GM21619 (cell line): Measurements from ENCODE around the gene NTN4.
"Not testable (repeated sequence)": the region's sequence is repeated elsewhere in the genome, so short reads cannot be mapped to it uniquely, and the experiment has no call there.

Source experiments
- ATAC-seq: cut with Tn5 transposase; IDR thresholded peaks from one replicate; pipeline ENCODE4 v1.9.1; 2021; ENCODE audit not compliant: unreplicated experiment

Gene NTN4

DNA sequence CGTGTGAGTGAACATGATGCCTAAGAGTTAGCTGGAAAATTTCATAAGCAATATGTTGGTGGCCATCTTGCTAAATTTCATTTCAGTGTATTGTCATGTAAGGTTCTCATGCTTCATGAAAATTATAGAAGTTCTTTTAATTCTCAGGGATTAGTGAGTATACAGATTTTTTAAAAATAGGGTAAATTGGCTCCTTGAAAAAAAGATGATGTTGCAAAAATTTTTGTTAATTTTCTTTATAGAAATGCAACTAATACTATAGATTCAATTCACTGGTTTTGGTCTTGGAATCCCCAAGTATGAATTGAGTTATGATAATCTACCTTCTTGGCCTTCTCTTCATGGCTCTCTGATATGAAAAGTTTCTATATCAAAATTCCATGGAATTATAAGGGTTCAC is 75.4 kb downstream of the NTN4 start:
- ATAC-seq, result no peak

DNA sequence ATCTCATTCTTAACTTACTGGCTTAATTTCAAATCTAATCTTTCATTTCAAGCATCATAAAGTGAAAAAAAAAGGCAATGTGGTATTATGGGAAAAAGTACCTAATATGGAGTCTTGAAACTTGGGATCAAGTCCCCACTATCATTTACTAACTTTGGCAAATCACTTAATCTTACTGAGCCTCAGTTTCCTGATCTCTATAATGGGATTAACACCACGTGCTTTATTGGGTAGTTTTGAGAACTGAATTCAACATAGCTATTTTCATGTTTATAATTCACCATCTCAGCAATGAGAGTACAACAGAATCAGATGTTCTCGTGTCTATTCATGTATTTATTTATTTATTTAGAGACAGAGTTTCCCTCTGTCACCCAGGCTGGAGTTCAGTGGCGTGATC is 78.3 kb downstream of the NTN4 start:
- no peak for ATAC-seq

DNA sequence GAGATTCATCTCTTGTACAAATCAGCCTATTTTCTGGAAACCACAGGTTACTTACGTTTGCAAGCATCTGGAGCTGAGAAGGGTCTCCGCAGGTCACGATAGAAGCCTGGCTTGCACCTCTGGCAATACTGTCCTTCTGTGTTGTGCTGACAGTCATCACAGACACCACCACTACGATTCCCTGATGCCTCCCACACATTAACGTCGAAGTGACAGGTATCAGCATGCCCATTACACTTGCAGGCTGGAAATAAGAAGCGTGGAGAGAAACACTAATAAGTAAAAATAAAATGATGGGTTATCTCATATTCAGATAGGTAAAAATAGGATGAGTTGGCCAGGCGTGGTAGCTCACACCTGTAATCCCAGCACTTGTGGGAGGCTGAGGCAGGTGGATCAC is 80.2 kb downstream of the NTN4 start:
- ATAC-seq, result no peak

DNA sequence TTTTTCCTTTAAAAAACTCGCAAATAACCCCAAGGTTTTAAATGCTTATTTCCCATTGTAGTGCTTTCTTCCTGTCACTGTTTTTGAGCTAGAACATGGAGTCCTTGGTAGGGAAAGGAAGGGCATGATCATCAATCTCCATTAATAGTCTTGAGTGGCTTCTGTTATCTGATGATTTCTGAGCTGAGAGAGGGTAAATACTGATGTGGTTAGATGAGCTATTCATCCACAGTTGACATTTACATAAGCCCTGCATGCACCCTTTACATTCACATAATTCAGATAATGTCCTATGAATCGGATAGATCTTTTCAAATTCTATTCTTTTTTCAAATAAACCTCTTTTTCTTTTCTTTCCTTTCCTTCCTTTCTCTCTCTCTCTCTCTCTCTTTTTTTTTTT is 81.4 kb downstream of the NTN4 start:
- ATAC-seq, result no peak

DNA sequence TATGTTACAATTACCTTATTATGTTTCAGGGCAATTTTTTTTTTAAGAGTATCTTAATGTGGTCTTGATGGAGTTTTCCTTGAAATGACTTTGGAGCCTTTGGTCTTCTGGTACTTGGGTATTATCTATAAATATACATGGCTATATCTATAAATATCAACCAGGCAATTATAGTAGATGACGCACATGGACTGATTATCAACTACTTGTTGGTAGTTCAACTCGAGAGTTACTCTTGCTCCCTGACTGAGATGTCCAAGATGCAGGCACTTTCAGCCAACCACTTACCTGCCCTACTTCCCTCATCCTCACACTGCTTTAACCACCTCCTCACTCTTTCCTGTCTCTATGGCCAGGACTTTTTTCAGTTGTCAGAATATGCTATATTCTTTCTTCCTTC is 85.4 kb downstream of the NTN4 start:
- ATAC-seq, result no peak

DNA sequence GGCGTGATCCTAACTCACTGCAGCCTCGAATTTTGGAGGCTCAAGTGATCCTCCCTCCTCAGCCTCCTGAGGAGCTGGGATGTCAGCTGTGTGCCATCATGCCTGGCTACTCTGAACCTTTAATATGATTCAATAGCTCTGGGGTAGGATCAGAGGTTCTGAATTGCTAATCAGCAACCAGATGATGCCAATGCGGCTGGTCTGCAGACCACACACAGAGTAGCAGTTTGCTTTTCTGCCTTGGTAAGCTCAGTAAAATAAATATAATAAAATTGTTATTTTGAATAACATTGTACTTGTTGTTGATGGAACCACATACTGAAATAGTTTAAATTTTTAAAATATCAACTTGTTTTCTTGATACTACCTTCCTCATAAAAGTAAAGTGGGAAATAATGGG is 86.6 kb downstream of the NTN4 start:
- no peak for ATAC-seq

DNA sequence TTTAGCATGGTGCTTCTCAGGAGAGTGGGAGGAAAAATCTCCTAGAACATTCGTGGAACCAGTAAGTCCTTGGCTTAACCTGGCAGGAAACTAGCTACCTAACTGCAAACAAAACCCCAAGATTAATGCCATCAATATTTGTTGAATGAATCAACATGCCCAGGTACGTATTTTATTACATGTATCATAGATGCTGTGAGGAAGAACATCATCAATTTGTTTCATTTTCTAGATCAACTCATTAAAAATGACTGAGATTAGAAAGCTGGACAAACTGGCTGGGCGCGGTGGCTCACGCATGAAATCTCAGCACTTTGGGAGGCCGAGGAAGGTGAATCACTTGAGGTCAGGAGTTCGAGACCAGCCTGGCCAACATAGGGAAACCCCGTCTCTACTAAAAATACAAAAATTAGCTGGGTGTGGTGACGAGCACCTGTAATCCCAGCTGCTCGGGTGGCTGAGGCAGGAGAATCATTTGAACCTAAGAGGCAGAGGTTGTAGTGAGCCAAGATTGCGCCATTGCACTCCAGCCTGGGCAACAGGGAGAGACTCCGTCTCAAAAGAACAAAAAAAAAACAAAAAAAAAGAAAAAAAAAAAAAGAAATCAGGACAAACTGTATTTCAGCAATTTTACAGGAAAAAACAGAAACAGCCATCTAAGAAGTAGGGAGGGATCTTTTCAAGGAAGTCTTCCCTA is 88.7 kb downstream of the NTN4 start:
- no peak for ATAC-seq

DNA sequence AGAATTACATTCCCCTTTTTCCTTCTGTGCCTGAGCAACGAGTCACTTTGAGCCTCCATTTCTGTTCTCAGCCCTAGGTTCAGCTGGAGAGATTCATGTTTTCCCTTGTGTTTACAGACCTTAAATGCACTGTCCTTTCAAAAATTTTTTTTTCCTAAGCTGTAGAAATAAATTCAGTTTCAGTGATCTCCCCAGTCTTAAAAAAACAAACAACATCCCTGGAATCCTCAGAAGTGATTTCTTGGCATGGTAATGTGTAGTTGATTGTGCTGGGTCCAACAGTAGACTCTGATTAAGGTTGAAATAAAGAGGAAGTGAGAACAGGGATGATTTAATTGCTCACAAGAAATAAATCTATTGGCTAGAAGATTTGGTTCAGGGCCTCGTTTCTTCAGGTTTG is 89.3 kb downstream of the NTN4 start:
- no peak for ATAC-seq

DNA sequence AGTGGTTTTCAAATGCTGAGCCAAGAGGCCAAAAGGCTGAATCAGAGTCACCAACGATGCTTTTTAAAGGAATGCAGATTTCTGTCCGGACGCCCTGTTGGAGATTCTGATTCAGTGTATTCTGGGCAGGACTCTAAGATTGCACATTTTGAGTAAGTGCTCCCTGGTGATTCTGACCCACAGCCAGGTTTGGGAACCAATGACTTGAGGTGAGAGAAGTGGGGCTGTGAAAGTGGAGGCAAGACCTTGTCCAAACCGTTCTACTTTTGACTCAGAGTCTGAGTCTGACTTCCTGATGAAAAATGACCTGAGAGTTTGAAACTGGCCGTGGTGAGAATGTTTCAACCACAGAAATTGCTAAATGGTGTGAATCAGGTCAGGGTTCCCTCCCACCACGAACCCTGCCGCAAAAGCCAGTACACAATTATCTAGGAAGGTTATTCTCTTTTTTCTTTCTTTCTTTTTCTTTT is 90.2 kb downstream of the NTN4 start:
- peak; percentile 98 for ATAC-seq

DNA sequence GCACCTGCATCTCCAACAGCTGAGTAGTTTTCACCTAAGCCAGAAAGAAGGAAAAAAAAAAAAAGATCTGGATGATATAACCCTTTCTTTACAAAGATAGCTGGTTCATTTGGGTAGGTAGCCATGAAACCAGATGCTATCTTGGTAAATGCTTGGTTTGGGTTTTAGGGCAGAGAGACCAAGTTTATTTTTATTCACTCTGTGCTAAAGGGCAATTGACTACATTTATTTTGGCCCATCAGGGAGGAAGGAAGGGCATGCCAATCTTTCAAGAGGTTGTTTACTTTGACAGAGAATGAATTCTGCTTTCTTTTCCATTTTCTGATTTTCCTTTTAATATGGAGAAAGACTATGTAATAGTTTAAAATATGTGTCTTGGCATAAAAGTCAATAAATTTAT is 91.0 kb downstream of the NTN4 start:
- no peak for ATAC-seq

DNA sequence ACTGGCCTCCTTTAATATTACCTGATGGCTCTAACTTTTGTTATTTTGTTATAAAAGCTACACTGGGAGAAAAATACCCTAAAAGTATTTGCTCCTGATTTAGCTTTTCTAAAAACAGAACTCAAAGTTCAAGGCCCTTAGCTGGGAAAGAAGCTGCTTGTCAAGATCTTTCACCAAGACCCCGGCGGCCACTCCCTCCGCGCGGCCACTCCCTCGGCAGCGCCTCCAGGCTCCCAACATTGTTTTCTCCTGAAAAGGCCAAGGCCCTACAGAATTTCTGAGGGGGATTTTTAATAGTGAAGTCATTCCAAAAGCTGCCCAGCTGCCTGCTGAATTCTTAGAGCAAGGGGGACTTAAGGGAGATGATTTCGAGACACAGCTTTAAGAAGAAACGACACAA is 96.4 kb downstream of the NTN4 start:
- ATAC-seq, result no peak

DNA sequence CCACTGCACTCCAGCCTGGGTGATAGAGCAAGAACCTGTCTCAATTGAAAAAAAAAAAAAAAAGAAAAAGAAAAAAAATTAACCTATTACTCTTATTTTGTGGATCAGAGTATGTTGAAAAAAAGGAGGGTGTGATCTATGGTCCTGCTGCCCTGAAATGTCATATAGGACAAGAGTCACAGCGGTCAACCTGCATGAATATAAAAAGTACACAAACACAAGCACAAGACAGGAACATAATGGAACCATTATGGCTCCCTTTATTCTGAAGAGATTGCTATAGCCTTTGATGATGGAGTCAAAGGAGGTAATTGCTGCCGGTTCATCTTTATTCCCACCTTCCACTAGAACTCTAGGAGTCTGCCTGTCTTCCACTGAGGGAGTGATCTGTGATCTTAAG is 96.9 kb downstream of the NTN4 start:
- no peak for ATAC-seq

DNA sequence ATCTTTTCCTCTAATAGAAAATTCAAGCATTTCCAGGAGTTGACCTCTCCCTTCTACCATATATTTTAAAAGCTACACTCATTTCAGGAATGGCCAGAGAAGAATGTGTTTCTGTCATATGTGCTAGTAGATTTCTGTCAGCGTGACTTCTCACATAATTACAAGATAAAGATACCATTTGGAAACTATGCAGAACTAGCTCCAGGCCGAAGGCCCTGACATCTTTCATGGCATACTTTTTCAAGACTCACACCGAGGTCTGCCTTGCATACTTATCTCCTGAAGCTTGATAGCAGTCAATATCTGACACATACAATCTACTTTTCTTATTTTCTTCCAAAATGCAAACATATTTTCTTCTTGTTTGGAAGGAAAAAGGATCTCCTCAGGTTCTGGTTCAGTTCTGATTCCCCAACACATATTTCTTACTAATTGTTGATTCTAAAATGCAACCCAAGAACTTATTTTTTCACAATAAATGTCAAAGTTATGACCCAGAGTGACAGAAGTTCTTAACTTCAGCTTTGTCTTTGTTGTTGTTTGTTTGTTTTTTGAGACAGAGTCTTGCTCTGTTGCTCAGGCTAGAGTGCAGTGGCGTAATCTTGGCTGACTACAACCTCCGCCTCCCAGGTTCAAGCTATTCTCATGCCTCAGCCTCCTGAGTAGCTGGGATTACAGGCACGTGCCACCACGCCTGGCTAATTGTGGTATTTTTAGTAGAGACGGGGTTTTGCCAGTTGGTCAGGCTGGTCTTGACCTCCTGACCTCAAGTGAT is 99.5 kb downstream of the NTN4 start:
- no peak for ATAC-seq

DNA sequence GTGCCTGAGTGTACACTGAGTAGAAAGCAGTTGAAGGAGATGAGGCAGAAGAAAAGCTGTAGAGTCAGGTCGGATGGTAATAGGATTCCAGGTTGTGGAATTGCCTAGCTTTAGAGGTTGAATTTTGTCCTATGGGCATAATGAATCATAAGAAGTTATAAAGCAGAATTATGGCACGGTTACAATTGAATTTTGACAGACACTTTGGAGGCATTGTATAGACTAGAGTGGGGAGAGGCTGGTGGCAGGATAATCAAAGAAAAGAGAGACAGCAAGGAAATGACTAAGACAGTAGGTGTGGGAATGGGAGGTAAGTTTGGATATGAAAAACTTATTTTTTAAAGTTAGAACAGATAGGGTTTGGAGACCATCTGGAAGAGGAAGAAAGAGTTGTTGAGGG is 102.6 kb downstream of the NTN4 start:
- no peak for ATAC-seq

DNA sequence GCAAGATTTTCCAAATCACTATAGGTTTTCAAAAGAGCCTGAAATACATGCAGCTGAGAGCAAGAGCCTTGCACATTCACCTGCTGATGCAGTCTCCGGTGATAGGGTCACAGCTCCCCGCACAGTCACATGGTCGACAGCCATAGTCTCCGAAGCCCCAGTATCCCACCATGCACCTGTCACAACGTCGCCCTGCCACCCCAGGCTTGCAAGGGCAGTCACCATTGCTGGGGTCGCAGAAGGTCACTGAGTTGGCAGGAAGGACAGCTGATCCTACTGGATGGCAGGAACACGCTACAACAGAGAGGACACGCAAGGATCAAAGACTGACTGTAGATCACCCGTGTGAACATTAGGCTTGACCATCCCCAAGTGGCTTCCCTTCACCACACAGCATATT is 107.1 kb downstream of the NTN4 start:
- no peak for ATAC-seq

DNA sequence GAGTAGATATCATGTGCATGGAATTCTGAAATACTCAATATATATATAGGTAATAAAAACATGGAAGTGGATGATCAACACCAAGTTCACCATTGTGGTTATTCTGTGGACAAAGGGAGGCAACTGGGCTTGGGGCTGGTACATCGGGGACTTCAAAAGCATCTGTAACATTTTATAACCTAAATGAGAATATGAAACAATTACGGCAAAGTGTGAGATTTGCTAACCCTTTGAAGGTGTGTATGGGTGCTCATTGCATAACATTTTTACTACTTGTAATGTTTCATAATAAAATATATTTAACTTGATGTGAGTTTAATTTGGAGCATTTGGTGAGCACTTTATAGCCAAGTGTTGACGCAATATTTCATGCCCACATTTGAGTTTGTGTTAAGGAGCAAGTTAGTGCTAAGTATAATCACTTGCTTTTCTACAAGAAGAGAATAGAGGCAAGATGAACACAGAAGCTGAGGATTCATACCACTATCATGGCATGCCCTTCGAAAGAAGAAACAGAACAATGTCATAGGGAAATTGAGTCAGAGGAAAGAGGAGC is 109.3 kb downstream of the NTN4 start:
- no peak for ATAC-seq

DNA sequence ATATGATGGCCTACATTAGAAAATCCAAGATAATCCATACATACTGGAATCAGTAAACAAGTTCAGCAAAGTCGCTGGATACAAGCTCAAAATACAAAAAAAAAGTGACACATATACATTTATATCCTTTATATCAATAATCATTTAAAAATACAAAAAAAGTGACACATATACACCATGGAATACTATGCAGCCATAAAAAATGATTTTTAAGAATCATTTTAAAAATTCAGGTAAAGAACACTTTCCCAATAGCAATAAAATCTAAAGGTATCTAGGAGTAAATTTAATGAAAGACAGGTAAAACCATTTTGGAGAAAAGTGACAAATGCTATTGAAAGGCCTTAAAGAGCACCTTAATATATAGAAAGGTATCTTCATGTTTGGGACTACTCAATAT is 111.9 kb downstream of the NTN4 start:
- ATAC-seq, result no peak

DNA sequence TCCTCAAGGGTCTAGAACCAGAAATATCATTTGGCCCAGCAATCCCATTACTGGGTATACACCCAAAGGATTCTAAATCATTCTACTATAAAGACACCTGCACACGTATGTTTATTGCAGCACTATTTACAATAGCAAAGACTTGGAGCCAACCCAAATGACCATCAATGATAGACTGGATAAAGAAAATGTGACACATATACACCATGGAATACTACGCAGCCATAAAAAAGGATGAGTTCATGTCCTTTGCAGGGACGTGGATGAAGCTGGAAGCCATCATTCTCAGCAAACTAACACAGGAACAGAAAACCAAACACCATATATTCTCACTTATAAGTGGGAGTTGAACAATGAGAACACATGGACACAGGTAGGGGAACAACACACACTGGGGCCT is 112.8 kb downstream of the NTN4 start:
- not testable (repeated sequence) for ATAC-seq

DNA sequence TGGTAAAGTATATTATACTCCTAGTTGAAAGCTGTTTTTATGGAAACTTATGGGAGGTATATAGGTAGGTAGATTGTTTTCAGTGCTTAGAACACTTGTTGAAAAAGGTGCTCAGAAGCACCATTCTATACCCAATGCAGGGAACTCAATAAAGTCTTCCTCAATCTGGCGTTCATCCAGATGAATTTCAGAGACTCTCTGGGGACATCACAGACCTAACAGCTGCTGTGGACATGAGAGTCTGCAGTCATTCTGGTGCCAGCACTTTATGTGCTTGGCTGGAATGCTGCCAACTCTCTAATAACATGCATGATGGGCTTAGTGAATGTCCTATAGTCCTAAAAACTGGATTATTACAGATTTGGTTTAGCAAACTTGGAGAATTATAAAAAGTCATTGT is 115.9 kb downstream of the NTN4 start:
- no peak for ATAC-seq

DNA sequence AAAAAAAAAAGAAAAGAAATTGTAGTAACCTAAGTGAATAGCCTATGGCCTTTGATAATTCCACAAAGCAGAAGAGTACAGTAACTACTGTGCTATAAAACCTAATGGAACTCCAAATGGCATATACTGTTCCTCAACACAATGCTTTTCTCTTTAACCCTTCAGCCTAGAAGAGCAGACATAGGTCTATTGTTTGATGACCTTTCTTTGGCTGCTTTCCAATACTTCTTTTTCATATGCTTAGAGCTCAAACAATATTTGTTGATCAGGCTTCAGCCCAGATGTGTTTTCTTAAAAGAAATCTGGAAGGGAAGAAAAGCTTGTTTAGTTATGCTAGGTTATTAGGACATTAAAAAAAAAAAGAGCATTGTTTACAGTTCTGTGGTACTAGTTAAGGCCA is 116.4 kb downstream of the NTN4 start:
- no peak for ATAC-seq

DNA sequence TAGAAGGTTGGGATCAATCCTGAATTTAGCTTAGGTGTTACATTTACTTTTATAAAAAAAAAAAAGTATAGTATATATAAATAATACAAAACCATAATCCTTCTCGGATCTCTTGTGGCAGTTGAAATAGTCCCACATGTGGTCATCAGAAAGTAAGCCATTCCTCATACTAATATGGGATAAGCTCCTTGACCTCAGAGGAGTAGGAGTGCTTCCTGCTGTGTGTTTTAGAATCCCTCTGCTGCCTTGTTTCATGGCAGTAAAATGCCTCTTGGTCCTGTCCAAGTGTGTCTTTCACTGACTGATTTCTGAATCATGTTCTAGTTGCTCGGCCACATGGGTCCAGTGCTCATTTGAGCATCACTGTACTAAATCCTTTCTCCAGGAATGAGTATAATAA is 117.0 kb downstream of the NTN4 start:
- ATAC-seq, result no peak

DNA sequence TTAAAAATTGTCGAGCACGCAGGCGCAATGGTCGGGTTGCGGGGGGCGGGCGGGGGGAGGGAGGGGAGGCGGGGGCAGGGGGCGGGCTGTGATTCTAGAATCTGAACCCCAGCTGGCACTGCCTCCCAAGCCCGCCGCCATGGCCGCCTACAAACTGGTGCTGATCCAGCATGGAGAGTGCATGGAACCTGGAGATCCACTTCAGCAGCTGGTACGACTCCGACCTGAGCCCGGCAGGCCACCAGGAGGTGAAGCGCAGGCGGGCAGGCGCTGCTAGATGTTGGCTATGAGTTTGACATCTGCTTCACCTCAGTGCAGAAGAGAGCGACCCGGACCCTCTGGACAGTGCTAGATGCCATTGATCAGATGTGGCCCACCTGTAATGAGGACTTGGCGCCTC is 118.4 kb downstream of the NTN4 start:
- ATAC-seq, result no peak
